HepG2 (cell line): Measurements from ENCODE around the gene GUCY2F. TPM values are rescaled to one million over a fixed set of nuclear protein-coding genes. Genes with fewer than 3 reads are reported as not detected.

Experiments used
- ATAC-seq: fragments of 200-7000 bp; cut with Tn5 transposase; 3 replicates; pipeline ENCODE4 v1.9.1; 2020; ENCODE audit warnings: mild to moderate bottlenecking, moderate library complexity
- Bru-seq: library from RNA; stranded (reverse); fragments of 400-500 nt; gene quantifications from one replicate; lab custom pipeline; 2021; lab: Mats Ljungman, UMichigan
- BruChase-seq, 2 experiments: library from RNA; stranded (reverse); fragments of 400-500 nt; gene quantifications; one replicate each; lab custom pipeline; 2021; lab: Mats Ljungman, UMichigan
- BruUV-seq: library from RNA; stranded (reverse); fragments of 400-500 nt; replicated peaks from 2 replicates; lab custom pipeline; 2021; lab: Mats Ljungman, UMichigan
- CTCF ChIA-PET: fragments of 300-600 bp; formaldehyde crosslinking; extraction: SDS; loops from one replicate; lab custom pipeline; 2021; ENCODE audit warnings: low total read pairs, inconsistent platforms, low intra/inter-chr PET ratio; lab: Yijun Ruan, JAX
- POLR2A ChIA-PET: fragments of 350-600 bp; sonication (Branson Sonifier 250); formaldehyde crosslinking; loops from one replicate; lab custom pipeline; 2020; ENCODE audit warnings: antibody characterized with exemption, inconsistent platforms; lab: Yijun Ruan, JAX
- DNase-seq: peaks from one replicate; pipeline ENCODE4 v3.0.0-alpha.2; 2015; ENCODE audit warnings: low spot score
- FAIRE-seq: peaks from 3 replicates; lab custom pipeline; 2011; peaks lifted over from hg19 to GRCh38; lab: Jason Lieb, UNC
- H2AFZ ChIP-seq: one replicate; pipeline ENCODE4 v1.6.1; 2011; ENCODE audit warnings: low read length, inconsistent platforms
- H3K27ac ChIP-seq: fragments of 300-600 bp; 3 replicates; pipeline ENCODE4 v1.8.0; 2011; ENCODE audit warnings: mixed run types, mild to moderate bottlenecking, mixed read lengths, low read length, inconsistent platforms; ENCODE audit not compliant: insufficient read depth; ENCODE audit errors: extremely low read length
- H3K27me3 ChIP-seq, 2 experiments: fragments of 200-600 bp in 1 of 2; 2 replicates in 1 of 2; 3 replicates in 1 of 2; pipeline versions ENCODE4 v1.6.0 to v1.8.0; 2011; ENCODE audit warnings: low read length in 2 of 2, mild to moderate bottlenecking in 2 of 2, moderate library complexity in 2 of 2, inconsistent platforms in 1 of 2; ENCODE audit not compliant: insufficient read depth in 2 of 2, control insufficient read depth in 1 of 2
- H3K36me3 ChIP-seq, 2 experiments: fragments of 200-600 bp in 1 of 2; replicated peaks in 1 of 2; 2 replicates in 1 of 2; 3 replicates in 1 of 2; pipeline versions ENCODE4 v1.5.1 to v1.8.0; 2011; ENCODE audit warnings: low read length in 2 of 2, inconsistent platforms in 1 of 2; ENCODE audit not compliant: insufficient read depth in 2 of 2, control insufficient read depth in 1 of 2
- H3K4me1 ChIP-seq: 2 replicates; pipeline ENCODE4 v1.5.1; 2012; ENCODE audit warnings: low read length, inconsistent platforms; ENCODE audit not compliant: insufficient read depth
- H3K4me2 ChIP-seq: 2 replicates; pipeline ENCODE4 v1.6.0; 2011; ENCODE audit warnings: low read depth, low read length, inconsistent platforms
- H3K4me3 ChIP-seq, 3 experiments: fragments of 200-600 bp in 1 of 3; sonication (generic), shearing (Covaris generic) in 1 of 3; replicated peaks in 1 of 3; 2 replicates each; pipeline ENCODE4 v1.5.1; 2011 to 2016; ENCODE audit warnings: low read length in 3 of 3, inconsistent platforms in 2 of 3, low read depth in 2 of 3, mild to moderate bottlenecking in 2 of 3, control low read depth in 1 of 3, mixed read lengths in 1 of 3; ENCODE audit not compliant: insufficient read depth in 1 of 3
- H3K79me2 ChIP-seq: one replicate; pipeline ENCODE4 v1.6.1; 2011; ENCODE audit warnings: low read length, inconsistent platforms; ENCODE audit not compliant: insufficient read depth
- H3K9ac ChIP-seq: 2 replicates; pipeline ENCODE4 v1.6.0; 2011; ENCODE audit warnings: mild to moderate bottlenecking, low read depth, low read length, inconsistent platforms; ENCODE audit not compliant: insufficient read depth
- H3K9me3 ChIP-seq: 2 replicates; pipeline ENCODE4 v1.5.1; 2012; ENCODE audit warnings: mild to moderate bottlenecking, low read length
- H4K20me1 ChIP-seq: 2 replicates; pipeline ENCODE4 v1.6.0; 2011; ENCODE audit warnings: inconsistent platforms, mild to moderate bottlenecking, low read length, moderate library complexity; ENCODE audit not compliant: insufficient read depth
- MEIS1 ChIP-seq: sonication (generic); formaldehyde crosslinking; IDR thresholded peaks from 2 replicates; pipeline ENCODE4 v1.9.0; 2021; ENCODE audit warnings: mild to moderate bottlenecking, missing genetic modification reagents, moderate library complexity, borderline replicate concordance
- ZBED4 ChIP-seq: sonication (generic); formaldehyde crosslinking; IDR thresholded peaks from 2 replicates; pipeline ENCODE4 v1.4.0; 2020; ENCODE audit warnings: missing genetic modification reagents, borderline replicate concordance
- ZNF24 ChIP-seq: fragments of 450-650 bp; IDR thresholded peaks from 2 replicates; pipeline ENCODE4 v1.6.1; 2017; ENCODE audit warnings: antibody characterized with exemption, mild to moderate bottlenecking
- ZNF7 ChIP-seq: IDR thresholded peaks from 2 replicates; pipeline ENCODE4 v1.6.1; 2016; ENCODE audit warnings: missing biosample characterization, missing genetic modification reagents
- ZNF768 ChIP-seq: sonication (generic); formaldehyde crosslinking; IDR thresholded peaks from 2 replicates; pipeline ENCODE4 v1.4.0; 2020; ENCODE audit warnings: missing genetic modification reagents
- WGBS: methylation state at CpG from one replicate; pipeline ENCODE4 v1.1.6; 2017; ENCODE audit warnings: low lambda C conversion rate; 5-methylcytosine and 5-hydroxymethylcytosine counted together
- in situ Hi-C: cut with HindIII; loops from 2 replicates; pipeline ENCODE4 v1.10.0; 2017; ENCODE audit warnings: low pct_unique_long_range_greater_than_20kb; ENCODE audit not compliant: extremely low pct_ligation_motif_present
- intact Hi-C: fragments of 100-400 bp; cut with micrococcal nuclease; formaldehyde crosslinking; loops from one replicate; pipeline ENCODE4 v1.10.0; 2022; ENCODE audit not compliant: unreplicated experiment
- long read RNA-seq, 2 experiments: library from RNA in 1 of 2; library from polyadenylated mRNA in 1 of 2; stranded (forward) in 1 of 2; unstranded in 1 of 2; transcript quantifications; one replicate each; pipeline ENCODE4 v2.0.0, GENCODE V29; 2019 to 2022
- polyA minus RNA-seq, 3 experiments: library from RNA; depleted of rRNA, polyadenylated mRNA; stranded (reverse); fragments of >200 nt; gene quantifications; 2 replicates each; pipeline ENCODE4 v1.2.3, GENCODE V29; 2011; ENCODE audit warnings: low replicate concordance in 1 of 3
- polyA plus RNA-seq, 8 experiments: library from polyadenylated mRNA; depleted of rRNA in 3 of 8; stranded (reverse) in 7 of 8; unstranded in 1 of 8; fragments of >200 nt; fragmentation: Illumina TruSeq in 4 of 8; extraction: Trizol in 4 of 8; gene quantifications; 2 replicates each; pipeline versions ENCODE4 v1.2.1 to v1.2.3, GENCODE V29; 2011 to 2016; ENCODE audit warnings: low read depth in 4 of 8, missing spikeins in 1 of 8, mixed read lengths in 1 of 8; ENCODE audit not compliant: insufficient read depth in 1 of 8
- total RNA-seq, 5 experiments: library from RNA; depleted of rRNA; stranded (reverse); fragments of >200 nt; fragmentation: Illumina TruSeq; extraction: Trizol; gene quantifications; 2 replicates each; pipeline ENCODE4 v1.2.3, GENCODE V29; 2016; ENCODE audit warnings: low read depth in 1 of 5
- TF ChIP-seq, protein P1 (sequence below): sonication (generic); formaldehyde crosslinking; IDR thresholded peaks from 2 replicates; pipeline ENCODE4 v1.9.0; 2021; ENCODE audit warnings: missing genetic modification reagents, borderline replicate concordance

Gene GUCY2F
- total RNA-seq (2016; rRNA removed; fragmentation: Illumina TruSeq; extraction: Trizol) = not detected in 2 replicates
- total RNA-seq (2016; cell fraction: cytosol; rRNA removed; fragmentation: Illumina TruSeq; extraction: Trizol; ENCODE audit: low read depth) = 0.09 TPM in 1 of 2 replicates, not detected in the other
- not detected in 2 replicates for total RNA-seq (2016; cell fraction: insoluble cytoplasmic fraction; rRNA removed; fragmentation: Illumina TruSeq; extraction: Trizol)
- total RNA-seq (2016; cell fraction: membrane; rRNA removed; fragmentation: Illumina TruSeq; extraction: Trizol) = not detected in 2 replicates
- total RNA-seq (2016; cell fraction: nucleus; rRNA removed; fragmentation: Illumina TruSeq; extraction: Trizol) = not detected in 2 replicates
- 0.03 and 0.04 TPM in 2 replicates for polyA plus RNA-seq (2011; rRNA removed)
- polyA plus RNA-seq (2011; cell fraction: cytosol; rRNA removed) = 0.03 TPM in 1 of 2 replicates, not detected in the other
- 0.10 and 0.12 TPM in 2 replicates for polyA plus RNA-seq (2011; cell fraction: nucleus; rRNA removed)
- polyA plus RNA-seq (2012) = not detected in 2 replicates
- polyA plus RNA-seq (2016; cell fraction: cytosol; fragmentation: Illumina TruSeq; extraction: Trizol; ENCODE audit: low read depth) = not detected in 2 replicates
- polyA plus RNA-seq (2016; cell fraction: insoluble cytoplasmic fraction; fragmentation: Illumina TruSeq; extraction: Trizol; ENCODE audit: low read depth) = not detected in 2 replicates
- not detected in 2 replicates for polyA plus RNA-seq (2016; cell fraction: membrane; fragmentation: Illumina TruSeq; extraction: Trizol; ENCODE audit: low read depth)
- not detected in 2 replicates for polyA plus RNA-seq (2016; cell fraction: nucleus; fragmentation: Illumina TruSeq; extraction: Trizol; ENCODE audit: insufficient read depth, low read depth)
- not detected in 2 replicates for polyA minus RNA-seq (2011; rRNA and poly(A)+ RNA removed; ENCODE audit: low replicate concordance)
- not detected in 2 replicates for polyA minus RNA-seq (2011; cell fraction: cytosol; rRNA and poly(A)+ RNA removed)
- 0.26 and 0.37 TPM in 2 replicates for polyA minus RNA-seq (2011; cell fraction: nucleus; rRNA and poly(A)+ RNA removed)
- Bru-seq, nascent RNA = percentile 6 among the genes with signal in this experiment
- BruChase-seq, experiment 1, labeled RNA remaining after a 6-hour chase = percentile 9 among the genes with signal in this experiment
- percentile 6 among the genes with signal in this experiment for BruChase-seq, experiment 2, labeled RNA remaining after a 2-hour chase
- long read RNA-seq, experiment 1 = 0 reads
- long read RNA-seq, experiment 2 = 0 reads

DNA sequence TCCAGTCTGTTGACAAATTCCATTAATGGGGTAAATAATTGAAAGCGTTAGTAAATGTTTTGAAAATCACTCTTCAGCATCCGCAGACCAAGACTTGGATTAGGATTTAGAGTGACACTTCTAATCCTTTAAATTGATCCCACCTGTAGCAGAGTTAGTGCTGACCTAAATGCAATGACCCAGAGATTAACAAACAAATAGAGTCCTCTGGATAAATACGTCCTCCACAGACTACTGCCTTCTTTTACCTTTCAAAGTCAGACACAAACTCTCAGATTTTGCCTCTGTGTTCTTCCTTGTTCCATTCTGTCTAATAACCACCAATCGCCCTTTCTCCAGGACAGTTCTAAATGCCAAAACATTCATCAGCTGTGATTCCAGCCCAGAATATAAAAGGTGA lies at the start of gene GUCY2F:
Gene GUCY2F (minus strand): TSS at position 101 of the 400 bp plus-strand sequence. CDS start 6,150 bp downstream, outside the sequence.
- Histone ChIP-seq H3K79me2 (no peaks in the 10 kb centered on the region), H3K9me3 (no peaks in the 10 kb centered on the region), H3K27ac (no peak within 1 kb of the TSS), H2AFZ (no peak within 1 kb of the TSS), H3K27me3 (no peaks in the 10 kb centered on the region), H3K9ac (no peak within 1 kb of the TSS), H4K20me1 (no peaks in the 10 kb centered on the region), H3K4me2 (no peak within 1 kb of the TSS)
- CTCF ChIA-PET = no interaction called here
- DNase-seq (no peak), ATAC-seq (no peak), FAIRE-seq (no peak)
- no TSS peak for BruUV-seq
- in situ Hi-C loops = loop anchor here (5.0 kb wide), 1 partner anchor 150 kb away; no protein-coding TSS in a partner anchor
- no peak for TF ChIP-seq ZNF768 (CRISPR knock-in tag)
- no peak for TF ChIP-seq ZNF7 (CRISPR knock-in tag)
- TF ChIP-seq ZBED4 (CRISPR knock-in tag) = no peak
- no peak for TF ChIP-seq ZNF24
- TF ChIP-seq, protein P1, sequence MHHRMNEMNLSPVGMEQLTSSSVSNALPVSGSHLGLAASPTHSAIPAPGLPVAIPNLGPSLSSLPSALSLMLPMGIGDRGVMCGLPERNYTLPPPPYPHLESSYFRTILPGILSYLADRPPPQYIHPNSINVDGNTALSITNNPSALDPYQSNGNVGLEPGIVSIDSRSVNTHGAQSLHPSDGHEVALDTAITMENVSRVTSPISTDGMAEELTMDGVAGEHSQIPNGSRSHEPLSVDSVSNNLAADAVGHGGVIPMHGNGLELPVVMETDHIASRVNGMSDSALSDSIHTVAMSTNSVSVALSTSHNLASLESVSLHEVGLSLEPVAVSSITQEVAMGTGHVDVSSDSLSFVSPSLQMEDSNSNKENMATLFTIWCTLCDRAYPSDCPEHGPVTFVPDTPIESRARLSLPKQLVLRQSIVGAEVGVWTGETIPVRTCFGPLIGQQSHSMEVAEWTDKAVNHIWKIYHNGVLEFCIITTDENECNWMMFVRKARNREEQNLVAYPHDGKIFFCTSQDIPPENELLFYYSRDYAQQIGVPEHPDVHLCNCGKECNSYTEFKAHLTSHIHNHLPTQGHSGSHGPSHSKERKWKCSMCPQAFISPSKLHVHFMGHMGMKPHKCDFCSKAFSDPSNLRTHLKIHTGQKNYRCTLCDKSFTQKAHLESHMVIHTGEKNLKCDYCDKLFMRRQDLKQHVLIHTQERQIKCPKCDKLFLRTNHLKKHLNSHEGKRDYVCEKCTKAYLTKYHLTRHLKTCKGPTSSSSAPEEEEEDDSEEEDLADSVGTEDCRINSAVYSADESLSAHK (CRISPR knock-in tag) = no peak
- no peak for TF ChIP-seq MEIS1
- TF ChIP-seq, all 625 proteins: peak for 0
- H3K4me3 ChIP-seq = no peak within 1 kb of the TSS
- intact Hi-C loops = no loop called here
- WGBS = 9% methylated on average over 4 of the region's 4 CpGs
- H3K36me3 ChIP-seq = no peaks in the 10 kb centered on the region
- no peaks in the 10 kb centered on the region for H3K4me1 ChIP-seq
- POLR2A ChIA-PET = no interaction called here
